Loucy (cell line): ENCODE measurements around the gene PHTF1.

Source experiments
- H2AFZ ChIP-seq: fragments of 200-600 bp; sonication (generic); 2 replicates; pipeline ENCODE4 v1.6.0; 2016; ENCODE audit warnings: antibody characterized with exemption, mild to moderate bottlenecking, low read length, moderate library complexity
- H3F3A ChIP-seq: fragments of 200-600 bp; 2 replicates; pipeline ENCODE4 v1.6.0; 2016; ENCODE audit warnings: antibody characterized with exemption, low read depth, mild to moderate bottlenecking
- H3K27me3 ChIP-seq: fragments of 200-600 bp; sonication (generic); 2 replicates; pipeline ENCODE4 v1.6.1; 2014; ENCODE audit warnings: low read length, mild to moderate bottlenecking; ENCODE audit not compliant: insufficient read depth, poor library complexity, severe bottlenecking
- H3K36me3 ChIP-seq: fragments of 200-600 bp; sonication (generic); 2 replicates; pipeline ENCODE4 v1.6.1; 2016; ENCODE audit warnings: low read length; ENCODE audit not compliant: insufficient read depth
- H3K4me1 ChIP-seq: fragments of 200-600 bp; sonication (generic); 2 replicates; pipeline ENCODE4 v1.5.1; 2014; ENCODE audit warnings: low read length, mild to moderate bottlenecking; ENCODE audit not compliant: insufficient read depth, poor library complexity, severe bottlenecking
- H3K4me2 ChIP-seq: fragments of 200-600 bp; sonication (generic); 2 replicates; pipeline ENCODE4 v1.6.0; 2014; ENCODE audit warnings: antibody characterized with exemption, low read length, low read depth, mild to moderate bottlenecking; ENCODE audit not compliant: poor library complexity, severe bottlenecking
- H3K4me3 ChIP-seq: fragments of 200-600 bp; sonication (generic); 2 replicates; pipeline ENCODE4 v1.5.1; 2014; ENCODE audit warnings: low read length, mild to moderate bottlenecking, mixed read lengths; ENCODE audit not compliant: poor library complexity, severe bottlenecking
- H3K79me2 ChIP-seq: fragments of 200-600 bp; sonication (generic); 2 replicates; pipeline ENCODE4 v1.6.1; 2014; ENCODE audit warnings: low read length; ENCODE audit not compliant: insufficient read depth
- H3K9ac ChIP-seq: fragments of 200-600 bp; sonication (generic); 2 replicates; pipeline ENCODE4 v1.6.0; 2014; ENCODE audit warnings: mild to moderate bottlenecking, low read depth, low read length, moderate library complexity; ENCODE audit not compliant: poor library complexity, severe bottlenecking
- H3K9me2 ChIP-seq: fragments of 200-600 bp; sonication (generic); replicated peaks from 2 replicates; pipeline ENCODE4 v1.6.1; 2016; ENCODE audit warnings: low read depth, low read length, mixed read lengths
- H3K9me3 ChIP-seq: fragments of 200-600 bp; sonication (generic); 2 replicates; pipeline ENCODE4 v1.6.1; 2014; ENCODE audit warnings: mild to moderate bottlenecking, antibody characterized with exemption, low read length, low read depth; ENCODE audit not compliant: insufficient read depth
- H4K20me1 ChIP-seq: fragments of 200-600 bp; sonication (generic); 2 replicates; pipeline ENCODE4 v1.6.0; 2014; ENCODE audit warnings: antibody characterized with exemption, low read length, mild to moderate bottlenecking; ENCODE audit not compliant: insufficient read depth, poor library complexity, severe bottlenecking
- EZH2phosphoT487 ChIP-seq: fragments of 200-600 bp; IDR thresholded peaks from 2 replicates; pipeline ENCODE4 v1.6.1; 2018; ENCODE audit warnings: antibody characterized with exemption, mild to moderate bottlenecking, moderate library complexity, borderline replicate concordance
- TF ChIP-seq, protein P1 (sequence below): fragments of 200-600 bp; sonication (generic); conservative IDR thresholded peaks from 2 replicates; pipeline ENCODE4 v1.5.1; 2014; ENCODE audit warnings: mild to moderate bottlenecking, antibody characterized with exemption, low read length

Gene PHTF1

DNA sequence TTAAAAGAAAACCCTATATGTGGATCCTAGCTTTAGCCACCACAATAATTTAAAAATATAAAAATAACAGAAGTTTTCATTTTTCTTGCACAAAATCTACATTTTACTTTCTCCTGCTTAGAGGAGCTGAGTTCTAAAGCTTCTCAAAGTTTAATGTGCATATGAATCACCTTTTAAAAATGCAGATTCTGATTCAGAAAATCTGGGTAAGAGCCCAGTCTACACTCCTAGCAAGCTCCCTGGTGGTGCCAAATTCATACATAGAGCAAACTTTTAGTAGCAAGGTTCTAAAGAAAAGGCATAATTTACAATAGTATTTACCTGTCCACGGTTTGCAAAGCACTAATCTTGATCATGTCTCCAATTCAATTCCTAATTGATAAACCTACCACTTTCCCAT lies 33.7 kb upstream of the PHTF1 start:
- H3K4me3 ChIP-seq: no peak overlapping the region
- H3K9me3 ChIP-seq: no peaks in the 10 kb centered on the region
- peak overlapping the region; percentile 58 for H3K4me2 ChIP-seq
- H3K9me2 ChIP-seq: no peaks in the 10 kb centered on the region
- peaks cover 9% of the 10 kb centered on the region for H3F3A ChIP-seq
- no peak for TF ChIP-seq EZH2phosphoT487
- TF ChIP-seq, protein P1, sequence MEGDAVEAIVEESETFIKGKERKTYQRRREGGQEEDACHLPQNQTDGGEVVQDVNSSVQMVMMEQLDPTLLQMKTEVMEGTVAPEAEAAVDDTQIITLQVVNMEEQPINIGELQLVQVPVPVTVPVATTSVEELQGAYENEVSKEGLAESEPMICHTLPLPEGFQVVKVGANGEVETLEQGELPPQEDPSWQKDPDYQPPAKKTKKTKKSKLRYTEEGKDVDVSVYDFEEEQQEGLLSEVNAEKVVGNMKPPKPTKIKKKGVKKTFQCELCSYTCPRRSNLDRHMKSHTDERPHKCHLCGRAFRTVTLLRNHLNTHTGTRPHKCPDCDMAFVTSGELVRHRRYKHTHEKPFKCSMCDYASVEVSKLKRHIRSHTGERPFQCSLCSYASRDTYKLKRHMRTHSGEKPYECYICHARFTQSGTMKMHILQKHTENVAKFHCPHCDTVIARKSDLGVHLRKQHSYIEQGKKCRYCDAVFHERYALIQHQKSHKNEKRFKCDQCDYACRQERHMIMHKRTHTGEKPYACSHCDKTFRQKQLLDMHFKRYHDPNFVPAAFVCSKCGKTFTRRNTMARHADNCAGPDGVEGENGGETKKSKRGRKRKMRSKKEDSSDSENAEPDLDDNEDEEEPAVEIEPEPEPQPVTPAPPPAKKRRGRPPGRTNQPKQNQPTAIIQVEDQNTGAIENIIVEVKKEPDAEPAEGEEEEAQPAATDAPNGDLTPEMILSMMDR: no peak
- H4K20me1 ChIP-seq: peaks cover 41% of the 10 kb centered on the region
- peaks cover 63% of the 10 kb centered on the region for H3K36me3 ChIP-seq
- no peak overlapping the region for H2AFZ ChIP-seq
- peaks cover 30% of the 10 kb centered on the region for H3K4me1 ChIP-seq
- H3K27me3 ChIP-seq: no peaks in the 10 kb centered on the region
- peaks cover 92% of the 10 kb centered on the region for H3K79me2 ChIP-seq
- H3K9ac ChIP-seq: peak overlapping the region; percentile 3

DNA sequence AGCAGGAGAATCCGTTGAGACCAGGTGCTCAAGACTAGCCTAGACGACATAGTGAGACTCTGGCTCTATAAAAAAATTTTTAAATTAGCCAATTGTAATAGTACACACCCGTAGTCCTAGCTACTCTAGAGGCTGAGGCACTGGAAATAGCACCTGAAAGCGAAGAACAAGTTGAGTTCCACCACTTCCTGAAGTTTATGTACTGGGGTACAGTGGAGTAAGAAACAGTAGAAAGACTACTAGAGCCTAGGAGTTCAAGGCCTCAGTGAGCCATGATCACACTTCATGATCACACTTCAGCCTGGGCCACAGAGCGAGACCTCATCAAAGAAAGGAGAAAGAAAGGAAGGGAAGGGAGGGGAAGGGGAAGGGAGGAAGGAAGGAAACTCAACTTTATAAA lies 33.2 kb upstream of the PHTF1 start:
- H3K4me2 ChIP-seq: peak overlapping the region; percentile 58
- no peaks in the 10 kb centered on the region for H3K9me3 ChIP-seq
- H3K9ac ChIP-seq: no peak overlapping the region
- H3K36me3 ChIP-seq: peaks cover 58% of the 10 kb centered on the region
- peaks cover 30% of the 10 kb centered on the region for H3K4me1 ChIP-seq
- peaks cover 36% of the 10 kb centered on the region for H4K20me1 ChIP-seq
- H3K27me3 ChIP-seq: no peaks in the 10 kb centered on the region
- H3K79me2 ChIP-seq: peaks cover 92% of the 10 kb centered on the region
- H3K4me3 ChIP-seq: peak overlapping the region; percentile 15
- no peak for TF ChIP-seq EZH2phosphoT487
- no peaks in the 10 kb centered on the region for H3K9me2 ChIP-seq
- H2AFZ ChIP-seq: no peak overlapping the region
- peaks cover 9% of the 10 kb centered on the region for H3F3A ChIP-seq

DNA sequence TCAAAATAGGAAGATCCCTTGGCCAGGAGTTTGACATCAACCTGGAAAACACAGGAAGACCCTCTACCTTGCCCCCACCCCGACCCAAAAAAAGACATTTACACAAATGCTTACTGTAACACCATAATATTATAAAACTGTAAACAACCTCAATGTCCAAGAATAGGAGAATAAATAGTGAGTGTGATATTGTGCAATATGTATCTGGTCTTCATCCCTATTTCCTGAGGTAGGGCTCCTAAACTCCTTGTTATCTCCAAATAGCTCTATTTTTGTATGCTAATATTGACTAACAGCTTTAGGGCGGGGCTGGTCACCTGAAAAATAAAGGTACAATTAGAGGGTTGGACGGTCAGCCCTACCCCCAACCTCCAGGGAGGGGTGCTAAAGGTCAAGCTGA lies 29.5 kb upstream of the PHTF1 start:
- Histone ChIP-seq H3K9me3 (no peaks in the 10 kb centered on the region), H3F3A (peaks cover 16% of the 10 kb centered on the region), H3K79me2 (peaks cover 88% of the 10 kb centered on the region), H4K20me1 (peaks cover 45% of the 10 kb centered on the region), H2AFZ (no peak overlapping the region), H3K27me3 (no peaks in the 10 kb centered on the region), H3K9me2 (no peaks in the 10 kb centered on the region), H3K9ac (no peak overlapping the region), H3K4me3 (no peak overlapping the region), H3K36me3 (peaks cover 27% of the 10 kb centered on the region; the same call in 1 of the 2 replicates), H3K4me1 (peaks cover 46% of the 10 kb centered on the region), H3K4me2 (no peak overlapping the region)
- no peak for TF ChIP-seq EZH2phosphoT487
- TF ChIP-seq, protein P1: no peak

DNA sequence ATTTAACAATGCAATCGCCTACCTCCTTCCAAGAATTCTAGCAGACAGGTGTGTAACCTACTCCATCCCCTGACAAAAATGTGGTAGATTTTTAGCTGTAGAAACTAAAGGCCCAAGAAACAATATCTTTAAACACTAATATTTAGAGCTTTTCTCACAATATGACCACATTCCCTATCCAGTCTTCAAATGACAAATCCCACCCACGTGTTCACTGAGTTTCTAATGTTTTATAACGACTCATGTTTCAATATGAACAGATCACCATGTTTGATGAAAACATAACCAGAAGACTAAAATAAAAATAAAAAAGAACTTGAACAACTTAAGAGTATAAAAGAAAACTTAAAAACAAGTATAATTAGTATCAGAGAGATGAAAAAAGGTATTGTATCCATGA lies 28.4 kb upstream of the PHTF1 start:
- TF ChIP-seq, protein P1: no peak
- no peak for TF ChIP-seq EZH2phosphoT487
- peaks cover 88% of the 10 kb centered on the region for H3K79me2 ChIP-seq

More for the DNA sequence above, 28.4 kb upstream of the PHTF1 start:
- H3K9me2 ChIP-seq: no peaks in the 10 kb centered on the region
- no peak overlapping the region for H3K9ac ChIP-seq
- H3F3A ChIP-seq: peaks cover 10% of the 10 kb centered on the region; the same call in 1 of the 2 replicates
- no peaks in the 10 kb centered on the region for H3K9me3 ChIP-seq
- H3K4me2 ChIP-seq: no peak overlapping the region
- peaks cover 21% of the 10 kb centered on the region; the same call in 1 of the 2 replicates for H3K36me3 ChIP-seq
- peaks cover 44% of the 10 kb centered on the region for H3K4me1 ChIP-seq
- no peak overlapping the region for H3K4me3 ChIP-seq
- H3K27me3 ChIP-seq: no peaks in the 10 kb centered on the region
- peaks cover 48% of the 10 kb centered on the region for H4K20me1 ChIP-seq
- H2AFZ ChIP-seq: no peak overlapping the region
